HG03469 (cell line): Measurements from ENCODE around the gene TPD52L2.
"Not testable (repeated sequence)": the region's sequence is repeated elsewhere in the genome, so short reads cannot be mapped to it uniquely, and the experiment has no call there.

ENCODE experiments used
- ATAC-seq: cut with Tn5 transposase; IDR thresholded peaks from one replicate; pipeline ENCODE4 v1.9.1; 2021; ENCODE audit warnings: mild to moderate bottlenecking, moderate library complexity, moderate number of reproducible peaks; ENCODE audit not compliant: unreplicated experiment

The TPD52L2 gene

GRCh38 chr20:63855363-63856097 lies 9.5 kb upstream of the TPD52L2 start:
- ATAC-seq, result no peak

- no peak for ATAC-seq
Observed at GRCh38 chr20:63856098-63856511, 9.0 kb upstream of the TPD52L2 start.

GRCh38 chr20:63857764-63858392 lies 7.2 kb upstream of the TPD52L2 start:
- no peak for ATAC-seq

- ATAC-seq, result no peak
Observed at GRCh38 chr20:63858393-63859165, 6.5 kb upstream of the TPD52L2 start.

GRCh38 chr20:63859166-63859699 lies 5.8 kb upstream of the TPD52L2 start:
- ATAC-seq, result no peak

GRCh38 chr20:63860325-63861051 lies 4.6 kb upstream of the TPD52L2 start:
- ATAC-seq, result no peak

- ATAC-seq, result no peak
Observed at GRCh38 chr20:63861365-63861934, 3.6 kb upstream of the TPD52L2 start, which contains the start of gene ABHD16B. ABHD16B (plus strand) TSS chr20:63861498; CDS start chr20:63861541, 43 bp downstream.

GRCh38 chr20:63861981-63862901 lies 2.8 kb upstream of the TPD52L2 start:
- no peak for ATAC-seq

- no peak for ATAC-seq
Observed at GRCh38 chr20:63863021-63863797, 1.9 kb upstream of the TPD52L2 start.

GRCh38 chr20:63863798-63864544 lies 1.1 kb upstream of the TPD52L2 start:
- ATAC-seq, result peak; percentile 57

GRCh38 chr20:63864545-63864977 lies 509 bp upstream of the TPD52L2 start:
- no peak for ATAC-seq

GRCh38 chr20:63867042-63867441 lies 2.0 kb downstream of the TPD52L2 start:
- ATAC-seq, result not testable (repeated sequence)

GRCh38 chr20:63868264-63868663 lies 3.2 kb downstream of the TPD52L2 start:
- ATAC-seq, result no peak

GRCh38 chr20:63873477-63873971 lies 8.5 kb downstream of the TPD52L2 start:
- no peak for ATAC-seq

GRCh38 chr20:63874241-63874640 lies 9.2 kb downstream of the TPD52L2 start:
- ATAC-seq, result not testable (repeated sequence)

GRCh38 chr20:63876489-63877036 lies 11.5 kb downstream of the TPD52L2 start:
- ATAC-seq, result no peak

GRCh38 chr20:63877755-63878470 lies 12.8 kb downstream of the TPD52L2 start:
- ATAC-seq, result no peak
